Glutamatergic neuron (in vitro differentiated cells): ENCODE data around the gene TCHP. TPM values are rescaled to one million over a fixed set of nuclear protein-coding genes. Genes with fewer than 3 reads are reported as not detected.
"Not testable (repeated sequence)": the region's sequence is repeated elsewhere in the genome, so short reads cannot be mapped to it uniquely, and the experiment has no call there.

Experiments used
- DNase-seq: peaks from one replicate; pipeline ENCODE4 v3.0.0; 2022
- H3K27ac Mint-ChIP-seq: one replicate; pipeline ENCODE4 v1.8.0; 2020; ENCODE audit warnings: mild to moderate bottlenecking, mixed read lengths, inconsistent platforms; ENCODE audit not compliant: unreplicated experiment
- H3K27me3 Mint-ChIP-seq: one replicate; pipeline ENCODE4 v1.8.0; 2020; ENCODE audit warnings: mild to moderate bottlenecking, moderate library complexity, mixed read lengths, inconsistent platforms; ENCODE audit not compliant: unreplicated experiment
- H3K36me3 Mint-ChIP-seq: one replicate; pipeline ENCODE4 v1.8.0; 2020; ENCODE audit warnings: mild to moderate bottlenecking, mixed read lengths, inconsistent platforms; ENCODE audit not compliant: unreplicated experiment
- H3K4me1 Mint-ChIP-seq: one replicate; pipeline ENCODE4 v1.8.0; 2020; ENCODE audit warnings: mild to moderate bottlenecking, low read depth, mixed read lengths, inconsistent platforms; ENCODE audit not compliant: unreplicated experiment
- H3K4me3 Mint-ChIP-seq: one replicate; pipeline ENCODE4 v1.8.0; 2020; ENCODE audit warnings: mild to moderate bottlenecking, mixed read lengths, inconsistent platforms; ENCODE audit not compliant: unreplicated experiment
- H3K9me3 Mint-ChIP-seq: one replicate; pipeline ENCODE4 v1.8.0; 2020; ENCODE audit warnings: mild to moderate bottlenecking, moderate library complexity, mixed read lengths, inconsistent platforms; ENCODE audit not compliant: unreplicated experiment
- CTCF ChIP-seq: fragments of 200-600 bp; sonication (generic); IDR thresholded peaks from one replicate; pipeline ENCODE4 v1.5.0; 2021; ENCODE audit not compliant: partially characterized antibody, unreplicated experiment
- total RNA-seq: library from RNA; stranded (reverse); fragmentation: NEBNext Ultra II Directional; extraction: Animal tissue kit (Norgen Biotek cat#: 25700); gene quantifications from one replicate; pipeline ENCODE4 v1.2.1, GENCODE V29; 2021; ENCODE audit not compliant: unreplicated experiment

The TCHP gene
- total RNA-seq, 1 donor from 2014 or later: 31.7 TPM

- H3K9me3 Mint-ChIP-seq: peaks cover 2% of the 10 kb centered on the region
- no peak for DNase-seq
- no peaks in the 10 kb centered on the region for H3K27me3 Mint-ChIP-seq
- no peak overlapping the region for H3K27ac Mint-ChIP-seq
- no peaks in the 10 kb centered on the region for H3K36me3 Mint-ChIP-seq
- H3K4me3 Mint-ChIP-seq: no peak overlapping the region
- peaks cover 2% of the 10 kb centered on the region for H3K4me1 Mint-ChIP-seq
- no peak for TF ChIP-seq CTCF
Observed at GRCh38 chr12:109860977-109861376, 39.1 kb upstream of the TCHP start.

- Mint-ChIP-seq H3K4me3 (no peak overlapping the region), H3K4me1 (peaks cover 2% of the 10 kb centered on the region), H3K27ac (no peak overlapping the region), H3K36me3 (no peaks in the 10 kb centered on the region), H3K27me3 (no peaks in the 10 kb centered on the region), H3K9me3 (peaks cover 2% of the 10 kb centered on the region)
- TF ChIP-seq CTCF: no peak
- no peak for DNase-seq
Observed at GRCh38 chr12:109861689-109862314, 38.3 kb upstream of the TCHP start.

GRCh38 chr12:109862491-109862890 is 37.6 kb upstream of the TCHP start:
- H3K9me3 Mint-ChIP-seq, H3K36me3 Mint-ChIP-seq, H3K27ac Mint-ChIP-seq, H3K4me1 Mint-ChIP-seq, H3K4me3 Mint-ChIP-seq, H3K27me3 Mint-ChIP-seq, DNase-seq: not testable (repeated sequence)

GRCh38 chr12:109863847-109864712 is 36.0 kb upstream of the TCHP start:
- no peak for DNase-seq
- H3K27me3 Mint-ChIP-seq: no peaks in the 10 kb centered on the region
- no peak overlapping the region for H3K4me3 Mint-ChIP-seq
- H3K36me3 Mint-ChIP-seq: no peaks in the 10 kb centered on the region
- H3K9me3 Mint-ChIP-seq: no peaks in the 10 kb centered on the region
- no peak for TF ChIP-seq CTCF
- H3K27ac Mint-ChIP-seq: no peak overlapping the region
- H3K4me1 Mint-ChIP-seq: peaks cover 7% of the 10 kb centered on the region

GRCh38 chr12:109864916-109865315 is 35.2 kb upstream of the TCHP start:
- Mint-ChIP-seq H3K9me3 (no peaks in the 10 kb centered on the region), H3K36me3 (no peaks in the 10 kb centered on the region), H3K4me1 (peaks cover 7% of the 10 kb centered on the region), H3K4me3 (no peak overlapping the region), H3K27ac (no peak overlapping the region), H3K27me3 (no peaks in the 10 kb centered on the region)
- TF ChIP-seq CTCF: no peak
- no peak for DNase-seq
